GM18861 (cell line): ENCODE measurements around the gene NIM1K.
"Not testable (repeated sequence)": the region's sequence is repeated elsewhere in the genome, so short reads cannot be mapped to it uniquely, and the experiment has no call there.

Source experiments
- ATAC-seq: cut with Tn5 transposase; IDR thresholded peaks from one replicate; pipeline ENCODE4 v1.9.1; 2021; ENCODE audit not compliant: unreplicated experiment

Gene NIM1K

DNA sequence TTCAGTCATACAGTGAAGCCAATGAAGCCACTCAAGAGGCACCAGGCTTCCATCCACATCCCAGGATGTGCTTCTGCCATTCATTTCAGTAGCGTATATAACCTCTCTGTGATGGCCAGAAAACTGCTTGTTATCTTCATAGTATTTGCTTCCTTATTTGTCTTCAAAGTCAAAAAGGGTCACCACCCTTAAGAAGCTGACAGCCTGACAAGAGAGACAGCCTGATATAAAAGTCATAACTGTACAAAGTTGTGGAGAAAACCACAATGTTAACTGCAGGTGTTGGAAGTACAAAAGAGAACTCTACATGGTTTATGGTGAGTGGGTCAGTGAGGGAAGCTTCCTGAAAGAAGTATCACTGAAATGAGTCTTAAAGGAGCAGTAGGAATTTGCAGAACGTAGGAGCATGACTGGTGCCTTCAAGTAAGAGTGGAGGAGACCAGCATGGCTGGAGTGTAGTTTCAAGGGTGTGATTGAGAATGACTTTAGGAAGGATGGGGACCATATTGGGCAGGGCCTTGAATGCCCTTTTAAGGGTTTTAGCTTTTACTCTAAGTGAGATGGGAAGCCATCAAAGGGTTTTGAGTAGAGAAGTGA lies 33.7 kb downstream of the NIM1K start:
- ATAC-seq = no peak

DNA sequence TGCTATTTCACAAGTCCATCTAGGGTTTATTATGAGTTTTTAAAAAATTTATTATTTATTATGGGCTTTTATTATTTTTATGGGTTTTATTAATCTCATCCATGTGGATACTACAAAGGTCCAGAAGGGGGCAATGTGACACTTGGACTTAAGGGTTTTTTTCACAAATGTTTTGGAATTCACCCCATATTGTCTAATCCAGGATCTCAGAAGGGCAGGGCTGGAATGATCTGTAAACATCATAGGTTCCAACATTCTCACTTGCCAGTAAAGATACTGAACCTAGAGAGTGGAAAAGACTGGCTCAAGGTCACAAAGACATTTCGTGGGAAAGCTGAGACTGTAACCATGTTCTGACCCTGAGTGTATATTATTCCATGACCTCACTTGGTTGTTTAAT lies 35.6 kb downstream of the NIM1K start:
- ATAC-seq = no peak

- no peak for ATAC-seq
Measured at GRCh38 chr5:43230707-43231106, 38.7 kb downstream of the NIM1K start.

DNA sequence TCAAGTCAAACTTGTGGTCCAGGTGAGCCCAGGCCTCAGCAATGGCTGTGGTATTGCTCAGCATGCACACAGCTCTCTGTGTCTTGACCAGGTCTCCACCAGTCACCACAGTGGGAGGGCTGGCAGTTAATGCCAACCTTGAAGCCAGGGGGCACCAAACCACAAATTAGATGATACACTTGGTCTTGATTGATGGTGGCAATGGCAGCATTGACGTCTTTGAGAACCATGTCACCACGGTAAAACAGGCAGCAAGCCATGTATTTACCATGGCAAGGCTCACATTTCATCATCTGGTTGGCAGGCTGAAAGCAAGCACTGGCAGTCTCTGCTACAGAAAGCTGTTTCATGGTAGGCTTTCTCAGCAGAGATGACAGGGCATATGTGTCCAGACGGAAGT lies 40.0 kb downstream of the NIM1K start:
- no peak for ATAC-seq

GRCh38 chr5:43232943-43233833 lies 41.2 kb downstream of the NIM1K start:
- ATAC-seq = no peak

- ATAC-seq = peak; percentile 72
Measured at GRCh38 chr5:43233946-43234345, 41.9 kb downstream of the NIM1K start.

- no peak for ATAC-seq
Measured at GRCh38 chr5:43236653-43237355, 44.8 kb downstream of the NIM1K start.

- no peak for ATAC-seq
Measured at GRCh38 chr5:43242196-43242595, 50.2 kb downstream of the NIM1K start.

DNA sequence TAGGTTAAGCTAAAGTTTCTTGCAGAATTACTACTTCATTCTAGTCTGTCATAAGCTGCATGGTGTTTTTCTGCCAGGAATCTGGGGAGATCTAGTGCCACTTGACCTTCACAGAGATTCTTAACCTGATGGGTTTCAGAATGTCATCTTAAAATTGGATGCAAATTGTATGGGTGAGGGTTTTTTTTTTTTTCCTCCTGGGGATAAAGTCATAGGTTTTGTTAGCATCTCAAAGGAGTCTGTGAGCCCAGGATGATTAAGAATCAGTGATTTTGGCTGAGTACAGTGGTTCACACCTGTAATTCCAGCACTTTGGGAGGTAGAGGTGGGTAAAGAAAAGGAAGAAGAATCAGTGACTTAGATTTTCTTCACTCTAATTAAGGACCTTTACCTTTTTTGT lies 51.2 kb downstream of the NIM1K start:
- ATAC-seq = no peak

- peak; percentile 79 for ATAC-seq
Measured at GRCh38 chr5:43244823-43245565, 53.0 kb downstream of the NIM1K start.

- ATAC-seq = peak; percentile 40
Measured at GRCh38 chr5:43245724-43246385, 53.8 kb downstream of the NIM1K start.

DNA sequence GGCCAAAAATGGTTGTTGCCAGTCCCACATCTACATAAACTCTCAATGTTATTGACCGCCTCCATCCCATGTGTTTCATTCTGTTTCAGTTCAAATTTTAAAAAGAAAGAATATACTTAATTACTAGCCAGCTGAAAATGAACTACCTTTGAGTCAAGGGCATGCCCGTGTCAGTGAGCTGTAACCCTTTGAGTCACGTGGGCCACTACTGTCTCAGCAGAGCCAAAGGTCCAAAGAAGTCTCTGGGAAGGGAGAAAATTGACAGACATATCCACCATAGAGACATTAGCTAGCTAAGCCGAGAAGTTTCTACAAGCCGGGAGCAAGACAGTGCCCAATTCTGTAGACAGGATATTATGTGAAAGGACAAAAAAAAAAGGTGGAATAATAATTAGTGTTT lies 59.7 kb downstream of the NIM1K start:
- no peak for ATAC-seq

- ATAC-seq = no peak
Measured at GRCh38 chr5:43255704-43256103, 63.7 kb downstream of the NIM1K start.

DNA sequence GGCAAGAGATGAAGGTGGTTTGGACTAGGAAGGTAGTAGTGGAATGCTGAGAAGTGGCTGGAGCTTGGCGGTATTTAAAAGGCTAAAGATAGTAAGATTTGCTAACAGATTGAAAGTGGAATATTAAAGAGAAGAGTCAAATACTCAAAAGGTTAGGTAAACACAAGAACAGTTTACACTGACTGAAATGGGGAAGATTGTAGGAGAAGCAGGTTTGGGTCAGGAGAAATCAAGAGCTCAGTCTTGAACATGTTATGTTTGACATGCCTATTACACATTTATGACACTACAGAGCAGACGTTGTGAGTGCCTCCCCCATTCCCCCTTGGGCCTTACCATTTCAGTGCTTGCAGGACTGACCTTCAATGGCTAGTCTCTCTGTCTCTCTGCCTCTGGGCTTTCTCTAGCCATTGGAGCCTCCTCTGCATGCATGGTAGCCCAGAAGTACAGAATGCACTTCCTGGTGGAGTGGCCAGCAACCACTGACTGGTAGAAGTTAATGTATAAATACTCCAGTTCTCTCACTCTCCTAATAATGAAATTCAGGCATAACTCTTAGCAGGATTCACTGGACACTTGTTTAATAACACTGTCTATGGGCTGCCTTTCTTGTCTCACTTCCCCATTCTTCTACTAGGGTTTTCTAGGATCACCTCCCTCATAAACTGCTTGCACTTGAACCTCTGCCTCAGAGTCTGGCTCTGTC lies 64.4 kb downstream of the NIM1K start:
- peak; percentile 50 for ATAC-seq

DNA sequence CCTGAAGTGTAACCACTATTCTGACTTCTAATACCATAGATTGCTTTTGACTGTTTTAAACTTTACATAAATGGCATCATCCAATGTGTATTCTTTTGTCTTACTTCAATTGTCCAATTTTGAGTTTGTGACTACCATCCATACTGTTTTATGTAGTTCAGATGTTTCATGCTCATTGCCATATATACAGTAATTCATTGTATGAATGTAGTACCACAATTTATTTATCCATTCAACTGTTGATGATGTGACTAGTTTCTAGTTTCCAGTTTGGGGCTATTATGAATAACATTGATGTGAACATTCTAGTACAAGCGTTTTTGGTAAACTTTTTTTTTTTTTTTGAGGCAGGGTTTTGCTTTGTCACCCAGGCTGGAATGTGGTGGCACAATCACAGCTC lies 66.1 kb downstream of the NIM1K start:
- ATAC-seq = no peak

GRCh38 chr5:43262269-43262668 lies 70.2 kb downstream of the NIM1K start:
- ATAC-seq = not testable (repeated sequence)

DNA sequence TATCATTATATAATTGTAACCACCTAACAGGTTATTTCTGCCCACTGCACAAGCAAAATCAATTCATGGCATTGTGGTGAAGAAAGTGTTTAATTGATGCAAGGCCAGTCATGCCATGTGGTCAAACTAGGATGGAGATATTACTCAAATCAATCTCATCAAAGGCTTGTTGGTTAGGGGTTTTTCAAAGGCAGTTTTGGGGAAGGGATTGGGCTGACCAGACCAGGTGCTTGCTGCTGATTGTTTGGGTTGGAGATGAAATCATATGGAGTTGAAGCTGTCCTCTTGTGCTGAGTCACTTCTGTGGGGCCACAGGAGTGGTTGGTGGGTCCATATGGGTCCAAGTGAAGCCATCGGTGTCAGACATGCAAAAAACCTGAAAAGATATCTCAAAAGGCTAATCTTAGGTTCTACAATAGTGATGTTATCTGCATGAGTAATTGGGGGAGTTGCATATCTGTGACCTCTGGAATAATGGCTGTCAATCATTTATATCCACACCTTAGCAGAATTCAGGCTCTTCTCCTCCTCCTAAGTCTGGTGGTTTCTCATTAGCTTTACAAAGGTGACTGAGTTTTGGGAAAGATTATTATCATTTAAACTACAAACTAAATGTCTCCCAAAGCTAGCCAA lies 76.3 kb downstream of the NIM1K start:
- peak; percentile 81 for ATAC-seq

- ATAC-seq = no peak
Measured at GRCh38 chr5:43270645-43271044, 78.6 kb downstream of the NIM1K start.

- no peak for ATAC-seq
Measured at GRCh38 chr5:43273552-43273951, 81.5 kb downstream of the NIM1K start.
